ENCODE results near the gene MCC.

MCC gene

GRCh38 chr5:113487781-113488644 lies at the start of gene MCC:
Gene MCC (minus strand): TSS chr5:113488453.
- peak; percentile 39 for DNase-seq

GRCh38 chr5:113531481-113532159 lies 43.4 kb upstream of the MCC start:
- no peak for DNase-seq

GRCh38 chr5:113527746-113528145 lies 39.5 kb upstream of the MCC start:
- no peak for DNase-seq

- DNase-seq = no peak
Observed at GRCh38 chr5:113526421-113526820, 38.2 kb upstream of the MCC start.

GRCh38 chr5:113524927-113525326 lies 36.7 kb upstream of the MCC start:
- DNase-seq = no peak

GRCh38 chr5:113523168-113523567 lies 34.9 kb upstream of the MCC start:
- DNase-seq = no peak

- no peak for DNase-seq
Observed at GRCh38 chr5:113520899-113521298, 32.6 kb upstream of the MCC start.

GRCh38 chr5:113520429-113520828 lies 32.2 kb upstream of the MCC start:
- DNase-seq = no peak

GRCh38 chr5:113519412-113519811 lies 31.2 kb upstream of the MCC start:
- no peak for DNase-seq

GRCh38 chr5:113518884-113519283 lies 30.6 kb upstream of the MCC start:
- no peak for DNase-seq

- peak; percentile 1 for DNase-seq
Observed at GRCh38 chr5:113514289-113514635, 26.0 kb upstream of the MCC start.

GRCh38 chr5:113513384-113514288 lies 25.4 kb upstream of the MCC start, which contains the start of gene YTHDC2:
Gene YTHDC2 (plus strand): TSS chr5:113513694. CDS start chr5:113513896, 202 bp downstream.
- DNase-seq = peak; percentile 76

- no peak for DNase-seq
Observed at GRCh38 chr5:113512341-113512740, 24.1 kb upstream of the MCC start.

GRCh38 chr5:113510836-113511451 lies 22.7 kb upstream of the MCC start:
- DNase-seq = peak; percentile 8

- DNase-seq = no peak
Observed at GRCh38 chr5:113508756-113509155, 20.5 kb upstream of the MCC start.

- DNase-seq = no peak
Observed at GRCh38 chr5:113507601-113508000, 19.3 kb upstream of the MCC start.

GRCh38 chr5:113505181-113505580 lies 16.9 kb upstream of the MCC start:
- no peak for DNase-seq

- DNase-seq = no peak
Observed at GRCh38 chr5:113503146-113503545, 14.9 kb upstream of the MCC start.

- DNase-seq = no peak
Observed at GRCh38 chr5:113502073-113502472, 13.8 kb upstream of the MCC start.

GRCh38 chr5:113495422-113495841 lies 7.2 kb upstream of the MCC start:
- DNase-seq = no peak

GRCh38 chr5:113493446-113493845 lies 5.2 kb upstream of the MCC start:
- DNase-seq = no peak

GRCh38 chr5:113491022-113491421 lies 2.8 kb upstream of the MCC start:
- no peak for DNase-seq

GRCh38 chr5:113490317-113490716 lies 2.1 kb upstream of the MCC start:
- DNase-seq = no peak
